GM23338 (cell line): ENCODE results near the gene ENTPD3. TPM values are rescaled to one million over a fixed set of nuclear protein-coding genes. Genes with fewer than 3 reads are reported as not detected.

Source experiments
- ATAC-seq: fragments of 200-7000 bp; cut with Tn5 transposase; 3 replicates; pipeline ENCODE4 v1.9.1; 2020
- DNase-seq: peaks from one replicate; pipeline ENCODE4 v3.0.0-alpha.2; 2015; ENCODE audit warnings: low spot score
- H2AFZ ChIP-seq: fragments of 200-600 bp; sonication (generic); 2 replicates; pipeline ENCODE4 v1.8.0; 2016; ENCODE audit warnings: antibody characterized with exemption, mild to moderate bottlenecking, moderate library complexity
- H3F3A ChIP-seq: fragments of 200-600 bp; sonication (generic); replicated peaks from 2 replicates; pipeline ENCODE4 v1.8.0; 2017; ENCODE audit warnings: antibody characterized with exemption, mixed run types, low read depth
- H3K27ac ChIP-seq: fragments of 200-600 bp; sonication (generic); 2 replicates; pipeline ENCODE4 v1.6.1; 2016; ENCODE audit warnings: low read depth
- H3K27me3 ChIP-seq: fragments of 200-600 bp; sonication (generic); 2 replicates; pipeline ENCODE4 v1.8.0; 2016; ENCODE audit warnings: mild to moderate bottlenecking, mixed run types, moderate library complexity; ENCODE audit not compliant: insufficient read depth
- H3K36me3 ChIP-seq: fragments of 200-600 bp; sonication (generic); 2 replicates; pipeline ENCODE4 v1.8.0; 2016; ENCODE audit warnings: mild to moderate bottlenecking; ENCODE audit not compliant: insufficient read depth
- H3K4me1 ChIP-seq: fragments of 200-600 bp; sonication (generic); 2 replicates; pipeline ENCODE4 v1.8.0; 2016; ENCODE audit warnings: mild to moderate bottlenecking, moderate library complexity; ENCODE audit not compliant: insufficient read depth
- H3K4me2 ChIP-seq: fragments of 200-600 bp; sonication (generic); 2 replicates; pipeline ENCODE4 v1.7.1; 2017; ENCODE audit warnings: mixed run types
- H3K4me3 ChIP-seq: fragments of 200-600 bp; sonication (generic); 2 replicates; pipeline ENCODE4 v1.6.1; 2016; ENCODE audit warnings: mixed run types
- H3K79me2 ChIP-seq: fragments of 200-600 bp; sonication (generic); replicated peaks from 2 replicates; pipeline ENCODE4 v1.8.0; 2017; ENCODE audit warnings: mild to moderate bottlenecking; ENCODE audit not compliant: insufficient read depth
- H3K9me2 ChIP-seq: fragments of 200-600 bp; sonication (generic); 2 replicates; pipeline ENCODE4 v1.8.0; 2017; ENCODE audit not compliant: insufficient read depth
- H4K20me1 ChIP-seq: fragments of 200-600 bp; sonication (generic); replicated peaks from 2 replicates; pipeline ENCODE4 v1.8.0; 2017; ENCODE audit warnings: mild to moderate bottlenecking; ENCODE audit not compliant: insufficient read depth
- H3K27ac Mint-ChIP-seq: 2 replicates; pipeline ENCODE4 v1.8.0; 2020; ENCODE audit warnings: inconsistent platforms, mild to moderate bottlenecking, moderate library complexity, mixed read lengths
- H3K27me3 Mint-ChIP-seq: 3 replicates; pipeline ENCODE4 v1.8.0; 2022; ENCODE audit warnings: low read depth, mild to moderate bottlenecking, moderate library complexity, mixed read lengths, inconsistent platforms; ENCODE audit not compliant: insufficient read depth, poor library complexity
- H3K36me3 Mint-ChIP-seq: 3 replicates; pipeline ENCODE4 v1.8.0; 2021; ENCODE audit warnings: low read depth, mild to moderate bottlenecking, inconsistent platforms, moderate library complexity, mixed read lengths
- H3K4me1 Mint-ChIP-seq: 3 replicates; pipeline ENCODE4 v1.8.0; 2020; ENCODE audit warnings: mild to moderate bottlenecking, inconsistent platforms, mixed read lengths
- H3K4me3 Mint-ChIP-seq: 3 replicates; pipeline ENCODE4 v1.8.0; 2021; ENCODE audit warnings: moderate library complexity, mild to moderate bottlenecking, inconsistent platforms, mixed read lengths
- H3K9me3 Mint-ChIP-seq: 3 replicates; pipeline ENCODE4 v1.8.0; 2020; ENCODE audit warnings: moderate library complexity, mild to moderate bottlenecking, inconsistent platforms, mixed read lengths
- CREB1 ChIP-seq: fragments of 250-450 bp; sonication (Bioruptor Pico); IDR thresholded peaks from 2 replicates; pipeline ENCODE4 v1.5.0; 2020; ENCODE audit warnings: low read depth, mild to moderate bottlenecking, moderate library complexity
- CTCF ChIP-seq, 2 experiments: fragments of 200-600 bp in 1 of 2; sonication (generic) in 1 of 2; conservative IDR thresholded peaks; 2 replicates each; pipeline versions ENCODE4 v1.5.1 to v1.6.1; 2016 to 2017; ENCODE audit warnings: antibody characterized with exemption in 2 of 2, low read depth in 2 of 2, mild to moderate bottlenecking in 2 of 2, moderate library complexity in 1 of 2
- ETS1 ChIP-seq: IDR thresholded peaks from 2 replicates; pipeline ENCODE4 v1.6.1; 2016; ENCODE audit warnings: antibody characterized with exemption
- EZH2 ChIP-seq: fragments of 200-600 bp; sonication (generic); IDR thresholded peaks from one replicate; pipeline ENCODE4 v1.8.0; 2017; ENCODE audit warnings: antibody characterized with exemption, mild to moderate bottlenecking, low read depth; ENCODE audit not compliant: unreplicated experiment
- EZH2phosphoT487 ChIP-seq: fragments of 200-600 bp; sonication (generic); IDR thresholded peaks from one replicate; pipeline ENCODE4 v1.8.1; 2018; ENCODE audit warnings: antibody characterized with exemption; ENCODE audit not compliant: unreplicated experiment
- JUNB ChIP-seq: IDR thresholded peaks from one replicate; pipeline ENCODE4 v1.6.1; 2016; ENCODE audit warnings: antibody characterized with exemption; ENCODE audit not compliant: unreplicated experiment
- NANOG ChIP-seq: IDR thresholded peaks from 2 replicates; pipeline ENCODE4 v1.6.1; 2016; ENCODE audit warnings: antibody characterized with exemption, borderline replicate concordance
- REST ChIP-seq: IDR thresholded peaks from one replicate; pipeline ENCODE4 v1.6.1; 2018; ENCODE audit warnings: antibody characterized with exemption; ENCODE audit not compliant: unreplicated experiment
- STAT1 ChIP-seq: IDR thresholded peaks from one replicate; pipeline ENCODE4 v1.6.1; 2016; ENCODE audit warnings: antibody characterized with exemption; ENCODE audit not compliant: unreplicated experiment
- ZNF331 ChIP-seq: fragments of 250-450 bp; sonication (Bioruptor Pico); IDR thresholded peaks from 2 replicates; pipeline ENCODE4 v1.5.0; 2020; ENCODE audit warnings: low read depth, mild to moderate bottlenecking, moderate library complexity
- polyA plus RNA-seq: library from polyadenylated mRNA; unstranded; fragments of >200 nt; fragmentation: Nextera tagmentation; extraction: Ambion mirVana; gene quantifications from 2 replicates; pipeline ENCODE4 v1.2.1, GENCODE V29; 2016
- total RNA-seq: library from RNA; depleted of rRNA; stranded (reverse); fragments of >200 nt; shearing (Covaris generic); gene quantifications from 2 replicates; pipeline ENCODE4 v1.2.3, GENCODE V29; 2014

Gene ENTPD3
- total and polyA plus RNA-seq, 2 experiments from 2014 or later = 0.32 to 0.63 TPM

- Histone ChIP-seq H3K9me2 (no peaks in the 10 kb centered on the region; the same call in 1 of the 2 replicates), H3K79me2 (no peaks in the 10 kb centered on the region), H3K27me3 (no peaks in the 10 kb centered on the region), H3K4me2 (no peak overlapping the region), H2AFZ (no peak overlapping the region), H4K20me1 (no peaks in the 10 kb centered on the region), H3K4me1 (no peaks in the 10 kb centered on the region), H3K4me3 (no peak overlapping the region), H3K36me3 (no peaks in the 10 kb centered on the region), H3K27ac (no peak overlapping the region), H3F3A (no peaks in the 10 kb centered on the region)
- H3K36me3 Mint-ChIP-seq = no peaks in the 10 kb centered on the region
- H3K27me3 Mint-ChIP-seq = peaks cover 1% of the 10 kb centered on the region
- no peak for DNase-seq
- peaks cover 4% of the 10 kb centered on the region; the same call in 1 of the 3 replicates for H3K9me3 Mint-ChIP-seq
- TF ChIP-seq STAT1 (no peak), JUNB (no peak), EZH2phosphoT487 (no peak), ETS1 (no peak)
- H3K4me1 Mint-ChIP-seq = no peaks in the 10 kb centered on the region
- no peak overlapping the region for H3K27ac Mint-ChIP-seq
- no peak overlapping the region for H3K4me3 Mint-ChIP-seq
- no peak for ATAC-seq
Observed at GRCh38 chr3:40358454-40358853, 28.5 kb upstream of the ENTPD3 start.

- H3F3A ChIP-seq = no peaks in the 10 kb centered on the region
- Mint-ChIP-seq H3K9me3 (no peaks in the 10 kb centered on the region), H3K4me1 (peaks cover 5% of the 10 kb centered on the region; the same call in 2 of the 3 replicates), H3K4me3 (no peak overlapping the region), H3K27me3 (no peaks in the 10 kb centered on the region), H3K36me3 (no peaks in the 10 kb centered on the region), H3K27ac (no peak overlapping the region)
- no peaks in the 10 kb centered on the region for H3K36me3 ChIP-seq
- no peak overlapping the region for H2AFZ ChIP-seq
- no peaks in the 10 kb centered on the region for H3K27me3 ChIP-seq
- ATAC-seq (no peak), DNase-seq (no peak)
- H3K4me3 ChIP-seq = no peak overlapping the region
- H3K79me2 ChIP-seq = no peaks in the 10 kb centered on the region
- H3K9me2 ChIP-seq = no peaks in the 10 kb centered on the region; the same call in 1 of the 2 replicates
- H3K27ac ChIP-seq = no peak overlapping the region
- peaks cover 12% of the 10 kb centered on the region; the same call in 1 of the 2 replicates for H3K4me1 ChIP-seq
- H4K20me1 ChIP-seq = no peaks in the 10 kb centered on the region
- TF ChIP-seq NANOG (no peak), EZH2phosphoT487 (no peak), REST (no peak), JUNB (no peak), CTCF (conservative IDR thresholded peaks at IDR 0.05; ENCODE audit: low read depth in 2 of 2) (no peak), ZNF331 (CRISPR knock-in tag) (no peak), CREB1 (no peak), EZH2 (no peak)
- no peak overlapping the region for H3K4me2 ChIP-seq
Observed at GRCh38 chr3:40363674-40364073, 23.3 kb upstream of the ENTPD3 start.
